NCI-H2171 treated with DMSO at 0.1 percent for 48 hours (cell line): ENCODE results near the gene LECT2.

Source experiments
- DNase-seq: peaks from one replicate; lab custom pipeline; 2025; lab: John Stamatoyannopoulos, UW

LECT2 gene

GRCh38 chr5:135954899-135955298 is at the start of gene LECT2:
Gene LECT2, minus strand, starts transcription at chr5:135954983. Its CDS starts 150 bp downstream, at chr5:135954833.
- DNase-seq = no peak

- DNase-seq = no peak
These were observed 49.7 kb upstream of the LECT2 start for GRCh38 chr5:136004436-136004835.

GRCh38 chr5:136001466-136001981 is 46.7 kb upstream of the LECT2 start:
- no peak for DNase-seq

- DNase-seq = no peak
These were observed 46.1 kb upstream of the LECT2 start for GRCh38 chr5:136000932-136001331.

- no peak for DNase-seq
These were observed 45.4 kb upstream of the LECT2 start for GRCh38 chr5:136000147-136000546.

- no peak for DNase-seq
These were observed 44.8 kb upstream of the LECT2 start for GRCh38 chr5:135999406-136000139.

GRCh38 chr5:135998889-135999288 is 44.1 kb upstream of the LECT2 start:
- no peak for DNase-seq

- DNase-seq = no peak
These were observed 43.0 kb upstream of the LECT2 start for GRCh38 chr5:135997673-135998335.

GRCh38 chr5:135996611-135997010 is 41.8 kb upstream of the LECT2 start:
- no peak for DNase-seq

- no peak for DNase-seq
These were observed 41.2 kb upstream of the LECT2 start for GRCh38 chr5:135995976-135996375.

GRCh38 chr5:135993880-135994636 is 39.3 kb upstream of the LECT2 start:
- no peak for DNase-seq

GRCh38 chr5:135993335-135993879 is 38.6 kb upstream of the LECT2 start:
- no peak for DNase-seq

GRCh38 chr5:135991429-135991828 is 36.6 kb upstream of the LECT2 start:
- DNase-seq = no peak

GRCh38 chr5:135990528-135991255 is 35.9 kb upstream of the LECT2 start:
- no peak for DNase-seq

- no peak for DNase-seq
These were observed 34.9 kb upstream of the LECT2 start for GRCh38 chr5:135989686-135990085.

- no peak for DNase-seq
These were observed 33.8 kb upstream of the LECT2 start for GRCh38 chr5:135988546-135988945.

- DNase-seq = no peak
These were observed 32.2 kb upstream of the LECT2 start for GRCh38 chr5:135986891-135987401.

GRCh38 chr5:135986401-135986800 is 31.6 kb upstream of the LECT2 start:
- no peak for DNase-seq

- DNase-seq = no peak
These were observed 31.2 kb upstream of the LECT2 start for GRCh38 chr5:135985951-135986350.

- no peak for DNase-seq
These were observed 25.8 kb upstream of the LECT2 start for GRCh38 chr5:135980620-135981019.

GRCh38 chr5:135979510-135979909 is 24.7 kb upstream of the LECT2 start:
- DNase-seq = no peak
